ENCODE measurements around the gene ADSS1.
A peak's percentile ranks its signal among the peaks of the same experiment; 100 is the strongest.
"Not testable (repeated sequence)": the region's sequence is repeated elsewhere in the genome, so short reads cannot be mapped to it uniquely, and the experiment has no call there.

ADSS1 gene

GRCh38 chr14:104726600-104727451 lies 2.8 kb downstream of the ADSS1 start:
- no peak overlapping the region for H3K4me3 ChIP-seq
- no peak overlapping the region for H3K27ac ChIP-seq

- no peak overlapping the region for H3K27ac ChIP-seq
These were observed 4.6 kb downstream of the ADSS1 start for GRCh38 chr14:104728631-104729030.

GRCh38 chr14:104729176-104729834 lies 5.3 kb downstream of the ADSS1 start:
- H3K4me3 ChIP-seq, H3K27ac ChIP-seq: not testable (repeated sequence)

More at GRCh38 chr14:104728631-104729030, 4.6 kb downstream of the ADSS1 start:
- no peak overlapping the region for H3K4me3 ChIP-seq

GRCh38 chr14:104729835-104730181 lies 5.8 kb downstream of the ADSS1 start:
- no peak overlapping the region for H3K27ac ChIP-seq

GRCh38 chr14:104730487-104730886 lies 6.5 kb downstream of the ADSS1 start:
- Histone ChIP-seq H3K27ac (no peak overlapping the region), H3K4me3 (no peak overlapping the region)

More at GRCh38 chr14:104729835-104730181, 5.8 kb downstream of the ADSS1 start:
- H3K4me3 ChIP-seq, result no peak overlapping the region

- Histone ChIP-seq H3K4me3 (no peak overlapping the region), H3K27ac (peak overlapping the region in 5 of 21 experiments; percentile 12 to 55 (median 42))
These were observed 7.6 kb downstream of the ADSS1 start for GRCh38 chr14:104731320-104732294.

GRCh38 chr14:104732355-104732804 lies 8.4 kb downstream of the ADSS1 start:
- Histone ChIP-seq H3K27ac (peak overlapping the region in 5 of 21 experiments; percentile 16 to 55 (median 42)), H3K4me3 (no peak overlapping the region)

GRCh38 chr14:104732931-104733681 lies 9.1 kb downstream of the ADSS1 start:
- Histone ChIP-seq H3K4me3 (no peak overlapping the region), H3K27ac (peak overlapping the region in 6 of 21 experiments; percentile 6 to 55 (median 32))

- H3K4me3 ChIP-seq, result no peak overlapping the region
- H3K27ac ChIP-seq, result peak overlapping the region in 2 of 21 experiments; percentile 6 to 49
These were observed 10.1 kb downstream of the ADSS1 start for GRCh38 chr14:104734051-104734587.

GRCh38 chr14:104734601-104734990 lies 10.6 kb downstream of the ADSS1 start:
- no peak overlapping the region for H3K4me3 ChIP-seq
- peak overlapping the region in 1 of 21 experiments; percentile 35 for H3K27ac ChIP-seq

GRCh38 chr14:104734991-104735779 lies 11.2 kb downstream of the ADSS1 start:
- peak overlapping the region in 9 of 21 experiments; percentile 10 to 79 (median 61) for H3K27ac ChIP-seq
- no peak overlapping the region for H3K4me3 ChIP-seq

GRCh38 chr14:104735830-104736642 lies 12.0 kb downstream of the ADSS1 start:
- Histone ChIP-seq H3K4me3 (no peak overlapping the region), H3K27ac (peak overlapping the region in 12 of 21 experiments; percentile 10 to 79 (median 56))

GRCh38 chr14:104738375-104739019 lies 14.5 kb downstream of the ADSS1 start:
- H3K27ac ChIP-seq, result no peak overlapping the region
- H3K4me3 ChIP-seq, result no peak overlapping the region

- Histone ChIP-seq H3K4me3 (no peak overlapping the region), H3K27ac (no peak overlapping the region)
These were observed 15.0 kb downstream of the ADSS1 start for GRCh38 chr14:104739026-104739425.

- H3K27ac ChIP-seq, result no peak overlapping the region
- no peak overlapping the region for H3K4me3 ChIP-seq
These were observed 15.8 kb downstream of the ADSS1 start for GRCh38 chr14:104739546-104740516.
